PFSK-1 (cell line): ENCODE data around the gene CTU2.

Experiments
- POLR2AphosphoS5 ChIP-seq: IDR thresholded peaks from 2 replicates; pipeline ENCODE4 v1.6.1; 2012; ENCODE audit warnings: low read depth, mild to moderate bottlenecking, control low read depth, low read length, moderate library complexity
- REST ChIP-seq, 2 experiments: IDR thresholded peaks; 2 replicates each; pipeline versions ENCODE4 v1.6.1 to v1.8.0; 2011 to 2012; ENCODE audit warnings: low read depth in 2 of 2, low read length in 2 of 2, control low read depth in 1 of 2, inconsistent platforms in 1 of 2, mild to moderate bottlenecking in 1 of 2, moderate library complexity in 1 of 2; ENCODE audit not compliant: insufficient read depth in 1 of 2
- TAF1 ChIP-seq: IDR thresholded peaks from 2 replicates; pipeline ENCODE4 v1.6.1; 2012; ENCODE audit warnings: low read length, control low read depth, borderline replicate concordance; ENCODE audit not compliant: insufficient read depth

- no peak for TF ChIP-seq REST (IDR thresholded peaks at IDR 0.05; ENCODE audit: insufficient read depth in 1 of 2, low read depth in 2 of 2, low read length in 2 of 2)
- TF ChIP-seq POLR2AphosphoS5 = no peak
- TF ChIP-seq TAF1 = no peak
Measured at GRCh38 chr16:88719267-88719932, 13.1 kb downstream of the CTU2 start.
